Smooth muscle cell (in vitro differentiated cells): Measurements from ENCODE around the gene DMP1. TPM values are rescaled to one million over a fixed set of nuclear protein-coding genes. Genes with fewer than 3 reads are reported as not detected.

Experiments used
- DNase-seq: peaks from one replicate; lab custom pipeline; 2025; ENCODE audit not compliant: unreplicated experiment; lab: John Stamatoyannopoulos, UW
- H2AFZ ChIP-seq: fragments of 200-600 bp; sonication (generic); 2 replicates; pipeline ENCODE4 v1.6.0; 2016; ENCODE audit warnings: antibody characterized with exemption, low read depth, mild to moderate bottlenecking
- H3F3A ChIP-seq: fragments of 200-600 bp; sonication (generic); 2 replicates; pipeline ENCODE4 v1.6.0; 2017; ENCODE audit warnings: antibody characterized with exemption, low read depth
- H3K27ac ChIP-seq: fragments of 200-600 bp; sonication (generic); 2 replicates; pipeline ENCODE4 v1.5.1; 2016; ENCODE audit warnings: low read depth, mild to moderate bottlenecking
- H3K27me3 ChIP-seq: fragments of 200-600 bp; sonication (generic); 2 replicates; pipeline ENCODE4 v1.6.1; 2016; ENCODE audit warnings: low read depth, mild to moderate bottlenecking
- H3K36me3 ChIP-seq: fragments of 200-600 bp; sonication (generic); 2 replicates; pipeline ENCODE4 v1.5.1; 2016; ENCODE audit warnings: low read depth
- H3K4me1 ChIP-seq: fragments of 200-600 bp; sonication (generic); 2 replicates; pipeline ENCODE4 v1.5.1; 2016; ENCODE audit warnings: low read depth
- H3K4me2 ChIP-seq: fragments of 200-600 bp; sonication (generic); 2 replicates; pipeline ENCODE4 v1.6.0; 2016; ENCODE audit warnings: mild to moderate bottlenecking
- H3K4me3 ChIP-seq: fragments of 200-600 bp; sonication (generic); 2 replicates; pipeline ENCODE4 v1.5.1; 2016; ENCODE audit warnings: mild to moderate bottlenecking
- H3K79me2 ChIP-seq: fragments of 200-600 bp; sonication (generic); 2 replicates; pipeline ENCODE4 v1.6.0; 2016; ENCODE audit warnings: low read depth, mild to moderate bottlenecking
- H3K9ac ChIP-seq: fragments of 200-600 bp; sonication (generic); 2 replicates; pipeline ENCODE4 v1.6.0; 2016; ENCODE audit warnings: low read depth
- H3K9me3 ChIP-seq: fragments of 200-600 bp; sonication (generic); replicated peaks from 2 replicates; pipeline ENCODE4 v1.5.1; 2016; ENCODE audit warnings: low read depth
- H4K20me1 ChIP-seq: fragments of 200-600 bp; sonication (generic); 2 replicates; pipeline ENCODE4 v1.6.0; 2016; ENCODE audit warnings: low read depth
- CTCF ChIP-seq: fragments of 200-600 bp; sonication (generic); IDR thresholded peaks from 2 replicates; pipeline ENCODE4 v1.5.1; 2017; ENCODE audit warnings: borderline replicate concordance, mild to moderate bottlenecking, antibody characterized with exemption; ENCODE audit not compliant: insufficient read depth, poor library complexity, severe bottlenecking
- WGBS: methylation state at CpG from one replicate; pipeline ENCODE4 v1.1.7; 2016; ENCODE audit warnings: low lambda C conversion rate; 5-methylcytosine and 5-hydroxymethylcytosine counted together
- polyA plus RNA-seq: library from polyadenylated mRNA; unstranded; fragments of >200 nt; fragmentation: Nextera tagmentation; extraction: Ambion mirVana; gene quantifications from 2 replicates; pipeline ENCODE4 v1.2.1, GENCODE V29; 2016
- total RNA-seq: library from RNA; depleted of rRNA; stranded (reverse); fragments of >200 nt; gene quantifications from 2 replicates; pipeline ENCODE4 v1.2.3, GENCODE V29; 2014

DMP1 gene
- total and polyA plus RNA-seq, 2 experiments from 2014 or later: not detected

GRCh38 chr4:87622303-87622702 is 27.8 kb upstream of the DMP1 start:
- no peak overlapping the region for H3K9ac ChIP-seq
- H3F3A ChIP-seq: no peaks in the 10 kb centered on the region
- no peaks in the 10 kb centered on the region for H3K79me2 ChIP-seq
- no peak overlapping the region for H3K4me3 ChIP-seq
- peaks cover 26% of the 10 kb centered on the region for H3K27me3 ChIP-seq
- H2AFZ ChIP-seq: no peak overlapping the region
- no peaks in the 10 kb centered on the region for H3K4me1 ChIP-seq
- H3K27ac ChIP-seq: no peak overlapping the region
- DNase-seq: no peak
- no peaks in the 10 kb centered on the region for H3K36me3 ChIP-seq
- no peaks in the 10 kb centered on the region for H3K9me3 ChIP-seq
- no peak for TF ChIP-seq CTCF
- 78% methylated on average over 8 of the region's 8 CpGs for WGBS
- H4K20me1 ChIP-seq: no peaks in the 10 kb centered on the region
- H3K4me2 ChIP-seq: no peak overlapping the region

DNA sequence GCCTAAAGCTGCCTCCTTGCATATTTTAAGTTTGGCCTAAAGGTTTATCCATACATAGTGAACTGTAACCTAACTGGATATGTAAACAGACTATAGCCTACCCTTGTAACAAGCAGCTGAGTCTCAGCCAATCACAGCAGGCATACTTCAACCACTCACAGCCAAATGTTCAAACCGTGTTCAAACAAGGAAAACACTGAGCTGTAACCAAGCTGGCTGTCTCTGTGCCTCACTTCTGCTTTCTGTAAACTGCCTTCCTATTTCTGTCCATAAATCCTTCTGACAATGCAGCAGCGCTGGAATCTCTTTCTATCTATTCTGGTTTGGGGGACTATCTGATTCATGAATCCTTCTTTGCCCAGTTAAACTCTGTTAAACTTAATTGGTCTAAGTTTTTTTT is 25.4 kb upstream of the DMP1 start:
- Histone ChIP-seq H3K9me3 (no peaks in the 10 kb centered on the region), H3K9ac (no peak overlapping the region), H3K36me3 (no peaks in the 10 kb centered on the region), H3K79me2 (no peaks in the 10 kb centered on the region), H3K27me3 (peaks cover 16% of the 10 kb centered on the region), H3K4me1 (no peaks in the 10 kb centered on the region), H3K4me3 (no peak overlapping the region), H3F3A (no peaks in the 10 kb centered on the region), H4K20me1 (no peaks in the 10 kb centered on the region), H3K27ac (no peak overlapping the region), H3K4me2 (no peak overlapping the region), H2AFZ (no peak overlapping the region)
- no peak for TF ChIP-seq CTCF
- 65% methylated on average over 2 of the region's 2 CpGs for WGBS
- DNase-seq: no peak

DNA sequence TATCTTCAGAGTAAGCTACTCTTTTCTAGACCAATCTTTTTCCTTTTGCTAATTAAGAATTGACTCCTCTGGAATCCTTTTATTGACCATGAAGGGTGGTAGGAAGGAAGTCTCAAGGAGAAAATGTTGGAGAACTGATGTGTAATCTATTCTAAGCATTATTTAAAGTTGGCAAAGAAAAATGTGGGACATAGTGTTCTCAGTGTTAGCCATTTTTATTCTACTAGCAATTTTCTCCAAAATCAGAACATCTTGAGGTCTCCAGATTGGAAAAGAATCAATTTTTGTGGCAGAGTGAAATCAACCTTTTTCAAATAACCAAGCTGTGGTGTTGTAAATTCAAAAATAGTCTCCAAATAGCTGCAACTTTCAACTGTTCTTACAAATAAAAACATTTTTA is 18.4 kb upstream of the DMP1 start:
- Histone ChIP-seq H3K27me3 (no peaks in the 10 kb centered on the region), H3K4me3 (no peak overlapping the region)
- TF ChIP-seq CTCF: no peak

GRCh38 chr4:87632469-87632868 is 17.6 kb upstream of the DMP1 start:
- Histone ChIP-seq H3F3A (no peaks in the 10 kb centered on the region), H3K4me1 (no peaks in the 10 kb centered on the region), H3K27ac (no peak overlapping the region), H3K9ac (no peak overlapping the region), H3K27me3 (no peaks in the 10 kb centered on the region), H3K4me3 (no peak overlapping the region), H4K20me1 (no peaks in the 10 kb centered on the region), H2AFZ (no peak overlapping the region), H3K79me2 (no peaks in the 10 kb centered on the region), H3K4me2 (no peak overlapping the region), H3K9me3 (no peaks in the 10 kb centered on the region), H3K36me3 (no peaks in the 10 kb centered on the region)
- TF ChIP-seq CTCF: no peak
- DNase-seq: no peak
- 64% methylated on average over 1 of the region's 1 CpG for WGBS

More for the DNA sequence above, 18.4 kb upstream of the DMP1 start:
- Histone ChIP-seq H3K36me3 (no peaks in the 10 kb centered on the region), H2AFZ (no peak overlapping the region), H3K9me3 (no peaks in the 10 kb centered on the region), H3K79me2 (no peaks in the 10 kb centered on the region), H3K4me1 (no peaks in the 10 kb centered on the region), H4K20me1 (no peaks in the 10 kb centered on the region), H3K27ac (no peak overlapping the region), H3K4me2 (no peak overlapping the region), H3K9ac (no peak overlapping the region), H3F3A (no peaks in the 10 kb centered on the region)
- no peak for DNase-seq
